Measurements from ENCODE around the gene PPP2R1A.

GRCh38 chr19:52197964-52198363 lies 8.1 kb downstream of the PPP2R1A start:
- TF ChIP-seq, protein P1, sequence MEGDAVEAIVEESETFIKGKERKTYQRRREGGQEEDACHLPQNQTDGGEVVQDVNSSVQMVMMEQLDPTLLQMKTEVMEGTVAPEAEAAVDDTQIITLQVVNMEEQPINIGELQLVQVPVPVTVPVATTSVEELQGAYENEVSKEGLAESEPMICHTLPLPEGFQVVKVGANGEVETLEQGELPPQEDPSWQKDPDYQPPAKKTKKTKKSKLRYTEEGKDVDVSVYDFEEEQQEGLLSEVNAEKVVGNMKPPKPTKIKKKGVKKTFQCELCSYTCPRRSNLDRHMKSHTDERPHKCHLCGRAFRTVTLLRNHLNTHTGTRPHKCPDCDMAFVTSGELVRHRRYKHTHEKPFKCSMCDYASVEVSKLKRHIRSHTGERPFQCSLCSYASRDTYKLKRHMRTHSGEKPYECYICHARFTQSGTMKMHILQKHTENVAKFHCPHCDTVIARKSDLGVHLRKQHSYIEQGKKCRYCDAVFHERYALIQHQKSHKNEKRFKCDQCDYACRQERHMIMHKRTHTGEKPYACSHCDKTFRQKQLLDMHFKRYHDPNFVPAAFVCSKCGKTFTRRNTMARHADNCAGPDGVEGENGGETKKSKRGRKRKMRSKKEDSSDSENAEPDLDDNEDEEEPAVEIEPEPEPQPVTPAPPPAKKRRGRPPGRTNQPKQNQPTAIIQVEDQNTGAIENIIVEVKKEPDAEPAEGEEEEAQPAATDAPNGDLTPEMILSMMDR (IDR thresholded peaks at IDR 0.05 in 8 of 11, conservative IDR thresholded peaks at IDR 0.05 in 3 of 11): no peak
- no peak for TF ChIP-seq POLR2AphosphoS5 (IDR thresholded peaks at IDR 0.05)

All from spleen (tissue), 7 donors.